Measurements from ENCODE around the gene FERMT1.
"Not testable (repeated sequence)": the region's sequence is repeated elsewhere in the genome, so short reads cannot be mapped to it uniquely, and the experiment has no call there.

Gene FERMT1

DNA sequence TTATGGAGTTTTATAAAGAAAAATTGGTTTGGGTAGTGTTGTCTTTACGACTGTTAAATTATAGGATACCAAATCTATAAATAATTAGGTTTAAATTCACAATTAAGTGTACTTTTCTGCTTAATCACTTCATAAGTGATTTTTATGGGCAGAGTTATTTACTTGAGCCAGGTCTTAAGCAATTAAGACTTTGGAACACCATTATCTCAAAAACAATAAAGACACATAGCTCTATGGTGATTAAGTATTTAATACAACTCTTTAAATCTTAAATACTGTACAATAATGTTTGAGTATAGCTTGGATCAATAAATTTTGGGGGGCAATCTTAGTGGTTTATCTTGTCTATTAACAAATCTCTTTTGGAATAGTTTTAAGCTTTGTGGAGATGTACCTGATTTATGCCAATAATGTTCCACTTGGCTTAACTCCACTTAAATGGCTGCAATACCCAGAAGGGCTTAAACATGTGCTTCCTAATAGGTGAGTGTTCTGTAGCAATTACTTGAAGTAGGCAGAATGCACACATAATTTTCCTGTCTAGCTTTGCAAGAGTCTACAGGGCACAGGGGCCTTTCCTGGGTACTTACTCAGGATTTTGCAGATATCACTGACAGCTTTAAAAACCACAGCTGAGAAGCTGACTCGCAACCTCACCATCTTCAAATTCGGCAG lies 7.5 kb downstream of the FERMT1 start:
- no peak for DNase-seq (ENCODE audit: low read depth in 2 of 2)

- no peak for DNase-seq (ENCODE audit: low read depth in 2 of 2)
Observed at GRCh38 chr20:6114696-6115095, 8.1 kb downstream of the FERMT1 start.

- no peak for DNase-seq (ENCODE audit: low read depth in 2 of 2)
Observed at GRCh38 chr20:6113951-6114350, 8.9 kb downstream of the FERMT1 start.

GRCh38 chr20:6112965-6113364 lies 9.9 kb downstream of the FERMT1 start:
- not testable (repeated sequence) for DNase-seq (ENCODE audit: low read depth in 2 of 2)

- DNase-seq (ENCODE audit: low read depth in 2 of 2): no peak
Observed at GRCh38 chr20:6108330-6108729, 14.5 kb downstream of the FERMT1 start.

- DNase-seq (ENCODE audit: low read depth in 2 of 2): no peak
Observed at GRCh38 chr20:6104493-6105188, 18.2 kb downstream of the FERMT1 start.

DNA sequence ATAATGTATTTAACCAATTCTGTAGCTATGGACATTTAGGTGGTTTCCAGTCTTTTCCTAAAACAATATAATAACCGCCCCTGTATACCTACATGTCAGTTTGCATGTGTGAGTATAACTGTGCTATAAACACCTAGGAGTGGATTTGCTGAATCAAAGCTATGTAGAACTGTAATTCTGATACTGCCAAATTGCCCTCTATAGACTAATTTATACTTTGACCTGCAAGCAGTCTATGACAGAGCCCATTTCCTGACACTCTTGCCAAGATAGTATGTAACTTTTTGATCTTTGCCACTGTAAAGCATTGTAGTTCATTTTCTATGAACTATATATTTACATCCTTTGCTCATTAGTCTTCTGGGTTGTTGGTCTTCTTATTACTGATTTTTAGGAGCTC lies 19.5 kb downstream of the FERMT1 start:
- DNase-seq (ENCODE audit: low read depth in 2 of 2): no peak

DNA sequence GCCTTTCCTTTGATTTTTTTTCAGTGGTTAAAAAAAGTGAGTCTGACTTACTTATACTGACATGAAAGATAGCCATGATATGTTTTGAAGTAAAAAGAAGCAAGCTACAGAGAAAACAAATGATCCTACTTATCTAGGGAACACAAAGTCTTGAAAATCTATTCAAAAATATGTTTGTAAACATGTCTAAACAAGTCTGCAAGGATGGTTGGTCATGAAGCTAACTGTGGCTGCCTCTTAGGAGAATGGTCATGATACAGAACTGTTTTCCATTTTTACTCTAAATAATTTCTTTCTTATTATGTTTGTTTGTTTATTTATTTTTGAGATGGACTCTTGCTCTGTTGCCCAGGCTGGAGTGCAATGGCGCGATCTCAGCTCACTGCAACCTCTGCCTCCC lies 21.5 kb downstream of the FERMT1 start:
- no peak for DNase-seq (ENCODE audit: low read depth in 2 of 2)

GRCh38 chr20:6100246-6100645 lies 22.6 kb downstream of the FERMT1 start:
- no peak for DNase-seq (ENCODE audit: low read depth in 2 of 2)

GRCh38 chr20:6099819-6100218 lies 23.0 kb downstream of the FERMT1 start:
- DNase-seq (ENCODE audit: low read depth in 2 of 2): no peak

DNA sequence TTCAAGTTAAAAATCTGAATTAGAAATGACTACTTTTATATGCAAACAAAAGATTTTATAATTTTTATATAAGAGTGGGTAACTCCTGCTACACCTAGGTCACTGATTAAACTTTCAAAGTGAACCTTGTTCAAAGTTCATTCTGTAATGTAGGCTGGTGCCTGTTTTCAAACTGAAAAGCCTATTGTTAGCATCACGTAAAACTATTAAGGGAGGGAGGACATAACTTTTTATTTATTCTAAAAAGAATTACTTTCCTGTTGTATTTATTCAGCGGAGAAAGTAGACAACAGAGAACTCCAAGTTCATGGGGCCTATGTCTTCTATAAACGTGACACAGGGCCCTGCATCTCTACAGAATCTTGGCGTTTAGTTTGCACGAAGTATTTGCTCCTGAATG lies 27.4 kb downstream of the FERMT1 start:
- DNase-seq (ENCODE audit: low read depth in 2 of 2): no peak

- no peak for DNase-seq (ENCODE audit: low read depth in 2 of 2)
Observed at GRCh38 chr20:6094565-6094964, 28.3 kb downstream of the FERMT1 start.

GRCh38 chr20:6094063-6094462 lies 28.8 kb downstream of the FERMT1 start:
- no peak for DNase-seq (ENCODE audit: low read depth in 2 of 2)

- DNase-seq (ENCODE audit: low read depth in 2 of 2): no peak
Observed at GRCh38 chr20:6091661-6092060, 31.2 kb downstream of the FERMT1 start.

- no peak for DNase-seq (ENCODE audit: low read depth in 2 of 2)
Observed at GRCh38 chr20:6086868-6087267, 36.0 kb downstream of the FERMT1 start.

- no peak for DNase-seq (ENCODE audit: low read depth in 2 of 2)
Observed at GRCh38 chr20:6083926-6084325, 38.9 kb downstream of the FERMT1 start.

DNA sequence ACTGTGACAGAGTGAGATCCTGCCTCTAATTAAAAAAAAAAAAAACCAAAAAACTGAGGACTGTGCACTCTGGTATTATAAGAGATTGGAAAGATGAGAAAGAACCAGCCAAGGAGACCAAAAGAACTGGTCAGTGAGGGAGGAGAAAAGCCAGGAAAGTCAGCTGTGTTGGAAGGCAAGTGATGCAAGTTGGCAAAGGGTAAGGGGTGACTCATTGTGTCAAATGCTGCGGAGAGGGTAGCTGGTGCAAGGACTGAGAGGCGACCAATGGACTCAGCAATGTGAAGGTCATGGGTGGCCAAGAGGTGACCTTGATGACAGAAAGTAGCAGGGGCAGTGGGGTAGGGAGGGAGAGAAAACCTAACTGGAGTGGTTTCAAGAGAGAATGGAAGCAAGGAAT lies 41.6 kb downstream of the FERMT1 start:
- no peak for DNase-seq (ENCODE audit: low read depth in 2 of 2)

GRCh38 chr20:6079016-6079415 lies 43.8 kb downstream of the FERMT1 start:
- DNase-seq (ENCODE audit: low read depth in 2 of 2): no peak

GRCh38 chr20:6075428-6076219 lies 47.2 kb downstream of the FERMT1 start:
- DNase-seq (ENCODE audit: low read depth in 2 of 2): no peak

DNA sequence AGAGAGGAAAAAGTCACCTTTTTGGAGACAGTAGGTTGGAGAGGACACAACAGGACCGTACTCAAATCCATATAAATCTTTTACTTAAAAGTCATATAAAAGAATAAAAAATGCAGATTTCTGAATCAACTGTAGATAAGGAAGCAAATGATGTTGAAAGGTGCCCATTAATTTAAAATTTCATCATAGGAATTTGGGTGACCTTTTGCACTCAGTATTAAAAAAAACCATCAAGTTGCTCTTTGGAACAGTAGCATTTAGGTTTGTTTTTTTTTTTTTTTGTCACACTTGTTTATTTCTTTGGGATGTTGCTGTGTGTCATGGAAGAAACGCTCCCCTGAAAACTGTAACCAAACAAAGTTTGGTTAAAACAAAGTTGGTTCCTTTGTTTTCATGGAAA lies 48.0 kb downstream of the FERMT1 start:
- DNase-seq (ENCODE audit: low read depth in 2 of 2): no peak

- no peak for DNase-seq (ENCODE audit: low read depth in 2 of 2)
Observed at GRCh38 chr20:6074145-6074561, 48.7 kb downstream of the FERMT1 start.

GRCh38 chr20:6070829-6071695 lies 51.8 kb downstream of the FERMT1 start:
- no peak for DNase-seq (ENCODE audit: low read depth in 2 of 2)

Data from stimulated activated CD8-positive, alpha-beta memory T cell treated with anti-CD3 and anti-CD28 coated beads, Interleukin-7, amount 100 ng/mL, for 4 hours (primary cell).